GM12878 (cell line): ENCODE data around the gene PHACTR1. TPM values are rescaled to one million over a fixed set of nuclear protein-coding genes. Genes with fewer than 3 reads are reported as not detected.

Source experiments
- ATAC-seq: fragments of 200-7000 bp; cut with Tn5 transposase; 3 replicates; pipeline ENCODE4 v1.9.1; 2020; ENCODE audit warnings: mild to moderate bottlenecking, moderate library complexity
- BruUV-seq: library from RNA; stranded (reverse); fragments of 400-500 nt; replicated peaks from 2 replicates; lab custom pipeline; 2021; lab: Mats Ljungman, UMichigan
- CTCF ChIA-PET: fragments of 300-600 bp; sonication (Branson Sonifier 250); formaldehyde crosslinking; extraction: SDS; loops from one replicate; lab custom pipeline; 2021; ENCODE audit warnings: inconsistent platforms; lab: Yijun Ruan, JAX
- POLR2A ChIA-PET: fragments of 350-600 bp; formaldehyde crosslinking; extraction: SDS; loops from one replicate; lab custom pipeline; 2021; ENCODE audit warnings: inconsistent platforms; lab: Charles Lee
- RAD21 ChIA-PET: fragments of 300-600 bp; sonication (Branson Sonifier 250); formaldehyde crosslinking; loops from one replicate; lab custom pipeline; 2023; ENCODE audit warnings: antibody characterized with exemption; ENCODE audit not compliant: unreplicated experiment; lab: Charles Lee
- SMC1A ChIA-PET: fragments of 300-600 bp; sonication (Branson Sonifier 250); formaldehyde crosslinking; loops from one replicate; lab custom pipeline; 2023; ENCODE audit not compliant: unreplicated experiment, uncharacterized antibody; lab: Charles Lee
- DNase-seq: peaks from one replicate; pipeline ENCODE4 v3.0.0-alpha.2; 2011; ENCODE audit warnings: low read depth, low spot score
- FAIRE-seq: peaks from 3 replicates; lab custom pipeline; 2011; peaks lifted over from hg19 to GRCh38; lab: Jason Lieb, UNC
- H2AFZ ChIP-seq: 2 replicates; pipeline ENCODE4 v1.6.0; 2011; ENCODE audit warnings: low read depth, low read length, control low read depth; ENCODE audit not compliant: control insufficient read depth
- H3K27ac ChIP-seq: 2 replicates; pipeline ENCODE4 v1.5.1; 2011; ENCODE audit warnings: control low read depth; ENCODE audit not compliant: control insufficient read depth, insufficient read depth
- H3K27me3 ChIP-seq, 2 experiments: replicated peaks in 1 of 2; 2 replicates each; pipeline versions ENCODE4 v1.6.0 to v1.6.1; 2011; ENCODE audit warnings: low read length in 1 of 2; ENCODE audit not compliant: control insufficient read depth in 2 of 2, insufficient read depth in 2 of 2
- H3K36me3 ChIP-seq, 2 experiments: 2 replicates each; pipeline ENCODE4 v1.5.1; 2011; ENCODE audit warnings: low read length in 1 of 2; ENCODE audit not compliant: control insufficient read depth in 2 of 2, insufficient read depth in 2 of 2
- H3K4me1 ChIP-seq: 2 replicates; pipeline ENCODE4 v1.6.1; 2011; ENCODE audit warnings: mild to moderate bottlenecking, low read length, moderate library complexity, mixed read lengths; ENCODE audit not compliant: control insufficient read depth, insufficient read depth
- H3K4me2 ChIP-seq: 2 replicates; pipeline ENCODE4 v1.6.0; 2011; ENCODE audit warnings: control low read depth; ENCODE audit not compliant: control insufficient read depth, insufficient read depth
- H3K4me3 ChIP-seq: fragments of 200-600 bp; sonication (generic); 2 replicates; pipeline ENCODE4 v1.5.1; 2016
- H3K79me2 ChIP-seq: 2 replicates; pipeline ENCODE4 v1.6.0; 2011; ENCODE audit warnings: low read length; ENCODE audit not compliant: control insufficient read depth, insufficient read depth
- H3K9ac ChIP-seq: 2 replicates; pipeline ENCODE4 v1.8.0; 2011; ENCODE audit warnings: low read length, control low read depth, mixed read lengths; ENCODE audit not compliant: control insufficient read depth, insufficient read depth
- H3K9me3 ChIP-seq: replicated peaks from 3 replicates; pipeline ENCODE4 v1.5.1; 2011; ENCODE audit warnings: mild to moderate bottlenecking, low read length; ENCODE audit not compliant: control insufficient read depth, insufficient read depth
- H4K20me1 ChIP-seq: 2 replicates; pipeline ENCODE4 v1.6.0; 2011; ENCODE audit not compliant: control insufficient read depth, insufficient read depth
- ATF7 ChIP-seq: fragments of 450-650 bp; IDR thresholded peaks from 2 replicates; pipeline ENCODE4 v1.6.1; 2016; ENCODE audit warnings: low read depth, mild to moderate bottlenecking
- BACH1 ChIP-seq: fragments of 450-650 bp; IDR thresholded peaks from 2 replicates; pipeline ENCODE4 v1.6.1; 2017; ENCODE audit warnings: mild to moderate bottlenecking, borderline replicate concordance
- BCL11A ChIP-seq: IDR thresholded peaks from 2 replicates; pipeline ENCODE4 v1.6.1; 2011; ENCODE audit warnings: low read depth, low read length
- BHLHE40 ChIP-seq, 2 experiments: fragments of 450-650 bp in 1 of 2; IDR thresholded peaks; 2 replicates each; pipeline ENCODE4 v1.6.1; 2011 to 2017; ENCODE audit warnings: low read depth in 2 of 2, borderline replicate concordance in 1 of 2, improper control_type of control experiment in 1 of 2, low read length in 1 of 2, mild to moderate bottlenecking in 1 of 2
- BMI1 ChIP-seq: fragments of 450-650 bp; IDR thresholded peaks from 2 replicates; pipeline ENCODE4 v1.6.1; 2016; ENCODE audit warnings: mild to moderate bottlenecking, moderate library complexity, borderline replicate concordance
- DPF2 ChIP-seq: fragments of 450-650 bp; IDR thresholded peaks from 2 replicates; pipeline ENCODE4 v1.6.1; 2017; ENCODE audit warnings: mild to moderate bottlenecking
- ELK1 ChIP-seq: IDR thresholded peaks from 2 replicates; pipeline ENCODE4 v1.6.1; 2012; ENCODE audit warnings: low read depth, low read length, improper control_type of control experiment
- EP300 ChIP-seq, 2 experiments: fragments of 150-350 bp in 1 of 2; IDR thresholded peaks; 2 replicates each; pipeline ENCODE4 v1.6.1; 2011 to 2012; ENCODE audit warnings: low read depth in 2 of 2, low read length in 2 of 2, borderline replicate concordance in 1 of 2, improper control_type of control experiment in 1 of 2, inconsistent platforms in 1 of 2; ENCODE audit not compliant: control insufficient read depth in 1 of 2
- FOXK2 ChIP-seq: fragments of 450-650 bp; IDR thresholded peaks from 2 replicates; pipeline ENCODE4 v1.6.1; 2017; ENCODE audit warnings: mild to moderate bottlenecking, moderate library complexity
- FOXM1 ChIP-seq: IDR thresholded peaks from 2 replicates; pipeline ENCODE4 v1.6.1; 2012; ENCODE audit warnings: low read depth, mild to moderate bottlenecking, inconsistent platforms, low read length, moderate library complexity
- IKZF1 ChIP-seq: fragments of 450-650 bp; conservative IDR thresholded peaks from 2 replicates; pipeline ENCODE4 v1.6.1; 2017; ENCODE audit warnings: antibody characterized with exemption, mild to moderate bottlenecking
- IKZF2 ChIP-seq, 2 experiments: fragments of 450-650 bp; IDR thresholded peaks; 2 replicates each; pipeline ENCODE4 v1.6.1; 2017; ENCODE audit warnings: mild to moderate bottlenecking in 2 of 2, moderate library complexity in 2 of 2
- JUNB ChIP-seq: IDR thresholded peaks from 2 replicates; pipeline ENCODE4 v1.6.1; 2016; ENCODE audit warnings: antibody characterized with exemption, mild to moderate bottlenecking
- MEF2B ChIP-seq: fragments of 450-650 bp; IDR thresholded peaks from 2 replicates; pipeline ENCODE4 v1.6.1; 2018; ENCODE audit warnings: mild to moderate bottlenecking, moderate library complexity; ENCODE audit not compliant: partially characterized antibody, poor library complexity, severe bottlenecking
- MTA2 ChIP-seq: fragments of 450-650 bp; IDR thresholded peaks from 2 replicates; pipeline ENCODE4 v1.6.1; 2016; ENCODE audit warnings: low read depth, mild to moderate bottlenecking, moderate library complexity
- NBN ChIP-seq: fragments of 450-650 bp; IDR thresholded peaks from 2 replicates; pipeline ENCODE4 v1.6.1; 2016
- NFIC ChIP-seq: IDR thresholded peaks from 2 replicates; pipeline ENCODE4 v1.6.1; 2012; ENCODE audit warnings: low read depth, mild to moderate bottlenecking, inconsistent platforms, low read length, moderate library complexity
- RELB ChIP-seq: fragments of 450-650 bp; IDR thresholded peaks from 2 replicates; pipeline ENCODE4 v1.6.1; 2017; ENCODE audit warnings: low read depth, mild to moderate bottlenecking, moderate library complexity
- SPI1 ChIP-seq: IDR thresholded peaks from 2 replicates; pipeline ENCODE4 v1.6.1; 2011; ENCODE audit warnings: low read depth, mild to moderate bottlenecking, low read length, moderate library complexity, borderline replicate concordance; ENCODE audit not compliant: insufficient read depth
- ZBED1 ChIP-seq: IDR thresholded peaks from 2 replicates; pipeline ENCODE4 v1.6.1; 2016; ENCODE audit warnings: borderline replicate concordance
- ZNF24 ChIP-seq: fragments of 450-650 bp; IDR thresholded peaks from 2 replicates; pipeline ENCODE4 v1.6.1; 2017; ENCODE audit warnings: antibody characterized with exemption, mild to moderate bottlenecking
- ZNF384 ChIP-seq: IDR thresholded peaks from 2 replicates; pipeline ENCODE4 v1.6.1; 2012; ENCODE audit warnings: low read depth, mild to moderate bottlenecking, low read length, improper control_type of control experiment, borderline replicate concordance
- WGBS: methylation state at CpG from one replicate; pipeline ENCODE4 v1.1.6; 2016; ENCODE audit warnings: low lambda C conversion rate; ENCODE audit not compliant: insufficient replicate concordance, insufficient coverage; ENCODE audit errors: missing lambda C conversion rate; 5-methylcytosine and 5-hydroxymethylcytosine counted together
- in situ Hi-C: fragments of 300-500 bp; cut with MboI; formaldehyde crosslinking; loops from 9 replicates; pipeline ENCODE4 v1.14.3; 2018; ENCODE audit warnings: mixed read lengths
- intact Hi-C: fragments of 100-400 bp; cut with micrococcal nuclease; formaldehyde crosslinking; loops from one replicate; pipeline ENCODE4 v1.14.2; 2022; ENCODE audit not compliant: unreplicated experiment
- polyA plus RNA-seq, 11 experiments: library from polyadenylated mRNA; depleted of rRNA in 4 of 11; unstranded in 6 of 11; stranded (reverse) in 5 of 11; fragments of >200 nt; fragmentation: Nextera tagmentation in 4 of 11; fragmentation: Illumina TruSeq in 1 of 11; extraction: Ambion mirVana in 4 of 11; extraction: Trizol in 1 of 11; gene quantifications; 1 replicate in 1 of 11; 2 replicates in 10 of 11; pipeline versions ENCODE4 v1.2.1 to v1.2.3, GENCODE V29; 2011 to 2016; ENCODE audit warnings: inconsistent platforms in 2 of 11, missing spikeins in 2 of 11, low read depth in 1 of 11
- total RNA-seq, 4 experiments: library from RNA; depleted of rRNA in 3 of 4; stranded (reverse); fragments of >200 nt in 3 of 4; fragmentation: Illumina TruSeq in 1 of 4; extraction: Trizol in 1 of 4; gene quantifications; 2 replicates each; pipeline versions ENCODE4 v1.2.1 to v1.2.3, GENCODE V29; 2013 to 2021

The PHACTR1 gene
- total and polyA plus RNA-seq, 10 of the 15 experiments (the other 5 are each of a cell fraction or from before 2014, with no cell fraction given), result 34.2 to 94.6 (median 62.3) TPM

DNA sequence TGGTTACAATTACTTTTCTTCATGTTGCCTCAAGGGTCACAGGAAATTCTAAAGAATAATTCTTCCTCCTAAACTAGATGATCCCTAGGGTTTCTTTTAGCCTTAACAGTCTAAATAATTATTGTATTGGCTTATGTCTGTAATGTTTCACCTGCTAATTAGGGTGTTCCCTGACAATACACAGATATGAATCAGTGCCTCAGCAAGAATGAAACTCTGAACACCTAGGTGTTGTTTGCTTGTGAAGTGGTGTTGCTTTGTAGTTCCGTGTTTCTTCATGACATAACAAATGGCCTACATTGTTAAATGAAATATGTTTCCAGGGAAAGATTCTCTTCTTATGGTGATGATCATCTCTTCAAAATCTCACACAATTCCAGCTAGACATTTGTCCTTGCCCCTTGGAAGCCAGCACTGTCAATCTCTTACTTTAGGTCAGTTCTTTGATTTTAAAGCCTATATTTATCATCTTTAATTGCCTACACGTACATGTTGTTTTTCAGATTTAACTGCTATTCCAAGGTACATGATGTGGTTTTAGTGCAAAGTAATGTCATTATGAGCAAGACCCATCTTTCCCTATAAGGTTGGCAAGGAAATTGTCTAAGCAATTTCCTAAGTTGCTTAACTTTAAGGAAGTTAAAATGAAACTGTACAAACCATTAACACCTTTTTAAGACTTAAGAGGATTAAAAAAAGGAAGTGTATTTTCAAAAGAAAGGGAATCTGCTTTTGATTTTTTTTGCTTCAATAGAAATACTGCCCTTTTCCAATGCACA is 499.9 kb downstream of the PHACTR1 start:
- no TSS peak for BruUV-seq
- Histone ChIP-seq H4K20me1 (no peaks in the 10 kb centered on the region), H3K36me3 (no peaks in the 10 kb centered on the region), H3K27me3 (no peaks in the 10 kb centered on the region; a peak in 1 of 4 replicates), H3K4me1 (0 out of 2 replicates have a peak, but pooled peaks cover 4% of the 10 kb centered on the region), H3K4me3 (no peak overlapping the region), H3K9ac (no peak overlapping the region), H3K27ac (no peak overlapping the region), H3K9me3 (no peaks in the 10 kb centered on the region), H3K4me2 (no peak overlapping the region), H2AFZ (no peak overlapping the region), H3K79me2 (no peaks in the 10 kb centered on the region)
- ChIA-PET SMC1A (interaction anchor here (0.5 to 3.2 kb wide), 8 partner anchors 13 to 594 kb away, joined by 3 to 21 read pairs (median 4); no protein-coding TSS in a partner anchor), CTCF (interaction anchor here (1.4 to 1.9 kb wide), 3 partner anchors 10 to 115 kb away, joined by 4 to 8 read pairs (median 4); no protein-coding TSS in a partner anchor), POLR2A (no interaction called here), RAD21 (interaction anchor here (1.1 to 1.6 kb wide), 2 partner anchors 60 to 113 kb away, joined by 3 to 9 read pairs; partner anchors contain the start of gene TBC1D7)
- WGBS, result 31% methylated on average over 2 of the region's 2 CpGs
- ATAC-seq, result peak; percentile 92
- no peak for DNase-seq
- intact Hi-C loops (no loop called here), in situ Hi-C loops (no loop called here)
- peak; percentile 61 for FAIRE-seq
- TF ChIP-seq ATF7 (peak; percentile 70; the same call in 1 of the 2 replicates), BMI1 (peak; percentile 43), BCL11A (peak; percentile 54; the same call in 1 of the 2 replicates), MTA2 (peak; percentile 95), JUNB (0 out of 2 replicates have a peak, but pooled peaks have one; percentile 12), ZNF24 (0 out of 2 replicates have a peak, but pooled peaks have one; percentile 45), DPF2 (peak; percentile 76; the same call in 1 of the 2 replicates), ZBED1 (no peak), SPI1 (0 out of 2 replicates have a peak, but pooled peaks have one; percentile 4), FOXM1 (no peak), RELB (peak; percentile 80; the same call in 1 of the 2 replicates), ELK1 (no peak), NBN (0 out of 2 replicates have a peak, but pooled peaks have one; percentile 60), NFIC (0 out of 2 replicates have a peak, but pooled peaks have one; percentile 13), MEF2B (peak; percentile 23), BACH1 (peak; percentile 44; the same call in 1 of the 2 replicates), IKZF2 (IDR thresholded peaks at IDR 0.05) (peak; percentile 66 to 70), FOXK2 (no peak), ZNF384 (peak; percentile 30; the same call in 1 of the 2 replicates), BHLHE40 (IDR thresholded peaks at IDR 0.05; ENCODE audit: borderline replicate concordance in 1 of 2, low read depth in 2 of 2, low read length in 1 of 2) (no peak), IKZF1 (peak; percentile 71), EP300 (IDR thresholded peaks at IDR 0.05; ENCODE audit: borderline replicate concordance in 1 of 2, control insufficient read depth in 1 of 2, low read depth in 2 of 2, low read length in 2 of 2) (peak; percentile 74 to 81; a peak in 3 of 4 replicates)
